Femur (tissue), 1 donor: ENCODE data around the gene MYBPC3.
A peak's percentile ranks its signal among the peaks of the same experiment; 100 is the strongest.

ENCODE experiments used
- DNase-seq: peaks from one replicate; pipeline ENCODE4 v3.0.0-alpha.2; 2017

Gene MYBPC3

GRCh38 chr11:47383071-47383470 is 30.6 kb upstream of the MYBPC3 start:
- no peak for DNase-seq

GRCh38 chr11:47380078-47380477 is 27.6 kb upstream of the MYBPC3 start:
- DNase-seq: no peak

- DNase-seq: no peak
Measured at GRCh38 chr11:47379317-47379716, 26.8 kb upstream of the MYBPC3 start.

GRCh38 chr11:47378836-47379170 is 26.3 kb upstream of the MYBPC3 start:
- DNase-seq: no peak

GRCh38 chr11:47378010-47378835 is 25.7 kb upstream of the MYBPC3 start, which contains the start of gene SPI1:
Gene SPI1 (minus strand): TSS chr11:47378547. CDS start chr11:47378353, 194 bp downstream.
- peak; percentile 70 for DNase-seq

GRCh38 chr11:47377571-47378009 is 25.1 kb upstream of the MYBPC3 start:
- DNase-seq: no peak

GRCh38 chr11:47376525-47377371 is 24.2 kb upstream of the MYBPC3 start:
- DNase-seq: no peak

- no peak for DNase-seq
Measured at GRCh38 chr11:47376107-47376524, 23.6 kb upstream of the MYBPC3 start.

GRCh38 chr11:47375546-47376085 is 23.1 kb upstream of the MYBPC3 start:
- no peak for DNase-seq

GRCh38 chr11:47375020-47375419 is 22.5 kb upstream of the MYBPC3 start:
- no peak for DNase-seq

- no peak for DNase-seq
Measured at GRCh38 chr11:47374720-47375019, 22.2 kb upstream of the MYBPC3 start.

- peak; percentile 86 for DNase-seq
Measured at GRCh38 chr11:47373876-47374719, 21.6 kb upstream of the MYBPC3 start.

GRCh38 chr11:47372422-47372821 is 19.9 kb upstream of the MYBPC3 start:
- DNase-seq: no peak

GRCh38 chr11:47369676-47370075 is 17.2 kb upstream of the MYBPC3 start:
- DNase-seq: no peak

- no peak for DNase-seq
Measured at GRCh38 chr11:47366020-47366490, 13.6 kb upstream of the MYBPC3 start.

- no peak for DNase-seq
Measured at GRCh38 chr11:47361419-47361818, 8.9 kb upstream of the MYBPC3 start.

- DNase-seq: no peak
Measured at GRCh38 chr11:47360341-47360740, 7.8 kb upstream of the MYBPC3 start.

GRCh38 chr11:47359586-47359985 is 7.1 kb upstream of the MYBPC3 start:
- no peak for DNase-seq

GRCh38 chr11:47359162-47359561 is 6.7 kb upstream of the MYBPC3 start:
- DNase-seq: no peak

GRCh38 chr11:47358731-47359051 is 6.2 kb upstream of the MYBPC3 start:
- no peak for DNase-seq

GRCh38 chr11:47357985-47358730 is 5.7 kb upstream of the MYBPC3 start:
- no peak for DNase-seq

GRCh38 chr11:47356998-47357329 is 4.5 kb upstream of the MYBPC3 start:
- no peak for DNase-seq
